Neural cell (in vitro differentiated cells): Measurements from ENCODE around the gene ELMO1.

Source experiments
- CTCF ChIP-seq: fragments of 450-650 bp; IDR thresholded peaks from 2 replicates; pipeline ENCODE4 v1.5.1; 2014; ENCODE audit warnings: antibody characterized with exemption, mild to moderate bottlenecking, moderate library complexity; ENCODE audit not compliant: poor library complexity, severe bottlenecking
- TF ChIP-seq, protein P1 (sequence below): IDR thresholded peaks from 2 replicates; pipeline ENCODE4 v1.6.1; 2012; ENCODE audit warnings: borderline replicate concordance

- TF ChIP-seq, protein P1, sequence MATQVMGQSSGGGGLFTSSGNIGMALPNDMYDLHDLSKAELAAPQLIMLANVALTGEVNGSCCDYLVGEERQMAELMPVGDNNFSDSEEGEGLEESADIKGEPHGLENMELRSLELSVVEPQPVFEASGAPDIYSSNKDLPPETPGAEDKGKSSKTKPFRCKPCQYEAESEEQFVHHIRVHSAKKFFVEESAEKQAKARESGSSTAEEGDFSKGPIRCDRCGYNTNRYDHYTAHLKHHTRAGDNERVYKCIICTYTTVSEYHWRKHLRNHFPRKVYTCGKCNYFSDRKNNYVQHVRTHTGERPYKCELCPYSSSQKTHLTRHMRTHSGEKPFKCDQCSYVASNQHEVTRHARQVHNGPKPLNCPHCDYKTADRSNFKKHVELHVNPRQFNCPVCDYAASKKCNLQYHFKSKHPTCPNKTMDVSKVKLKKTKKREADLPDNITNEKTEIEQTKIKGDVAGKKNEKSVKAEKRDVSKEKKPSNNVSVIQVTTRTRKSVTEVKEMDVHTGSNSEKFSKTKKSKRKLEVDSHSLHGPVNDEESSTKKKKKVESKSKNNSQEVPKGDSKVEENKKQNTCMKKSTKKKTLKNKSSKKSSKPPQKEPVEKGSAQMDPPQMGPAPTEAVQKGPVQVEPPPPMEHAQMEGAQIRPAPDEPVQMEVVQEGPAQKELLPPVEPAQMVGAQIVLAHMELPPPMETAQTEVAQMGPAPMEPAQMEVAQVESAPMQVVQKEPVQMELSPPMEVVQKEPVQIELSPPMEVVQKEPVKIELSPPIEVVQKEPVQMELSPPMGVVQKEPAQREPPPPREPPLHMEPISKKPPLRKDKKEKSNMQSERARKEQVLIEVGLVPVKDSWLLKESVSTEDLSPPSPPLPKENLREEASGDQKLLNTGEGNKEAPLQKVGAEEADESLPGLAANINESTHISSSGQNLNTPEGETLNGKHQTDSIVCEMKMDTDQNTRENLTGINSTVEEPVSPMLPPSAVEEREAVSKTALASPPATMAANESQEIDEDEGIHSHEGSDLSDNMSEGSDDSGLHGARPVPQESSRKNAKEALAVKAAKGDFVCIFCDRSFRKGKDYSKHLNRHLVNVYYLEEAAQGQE, result no peak
- TF ChIP-seq CTCF, result no peak
Observed at GRCh38 chr7:36949711-36950600, 498.7 kb downstream of the ELMO1 start.
